NCI-H2171 treated with DMSO at 0.1 percent for 48 hours (cell line): ENCODE data around the gene F2RL1.
"Not testable (repeated sequence)": the region's sequence is repeated elsewhere in the genome, so short reads cannot be mapped to it uniquely, and the experiment has no call there.

ENCODE experiments used
- DNase-seq: peaks from one replicate; lab custom pipeline; 2025; lab: John Stamatoyannopoulos, UW

Gene F2RL1

GRCh38 chr5:76850543-76851145 is 31.8 kb downstream of the F2RL1 start:
- DNase-seq: no peak

- no peak for DNase-seq
Measured at GRCh38 chr5:76851728-76852369, 33.0 kb downstream of the F2RL1 start.

- DNase-seq: no peak
Measured at GRCh38 chr5:76852772-76853171, 33.9 kb downstream of the F2RL1 start.

GRCh38 chr5:76853741-76854140 is 34.9 kb downstream of the F2RL1 start:
- not testable (repeated sequence) for DNase-seq

- no peak for DNase-seq
Measured at GRCh38 chr5:76854644-76855043, 35.8 kb downstream of the F2RL1 start.

- DNase-seq: not testable (repeated sequence)
Measured at GRCh38 chr5:76855501-76855900, 36.7 kb downstream of the F2RL1 start.

- DNase-seq: no peak
Measured at GRCh38 chr5:76855961-76856360, 37.1 kb downstream of the F2RL1 start.

GRCh38 chr5:76856800-76857199 is 38.0 kb downstream of the F2RL1 start:
- not testable (repeated sequence) for DNase-seq

GRCh38 chr5:76859591-76860247 is 40.9 kb downstream of the F2RL1 start:
- no peak for DNase-seq

GRCh38 chr5:76861612-76862011 is 42.8 kb downstream of the F2RL1 start:
- DNase-seq: no peak

- DNase-seq: no peak
Measured at GRCh38 chr5:76863001-76863400, 44.2 kb downstream of the F2RL1 start.

GRCh38 chr5:76866503-76866902 is 47.7 kb downstream of the F2RL1 start:
- no peak for DNase-seq

GRCh38 chr5:76867038-76867437 is 48.2 kb downstream of the F2RL1 start:
- DNase-seq: no peak

GRCh38 chr5:76867827-76868693 is 49.2 kb downstream of the F2RL1 start:
- DNase-seq: peak; percentile 38

GRCh38 chr5:76870046-76870445 is 51.2 kb downstream of the F2RL1 start:
- no peak for DNase-seq

- DNase-seq: peak; percentile 56
Measured at GRCh38 chr5:76874088-76874581, 55.3 kb downstream of the F2RL1 start.
